ENCODE measurements around the gene C1orf21. TPM values are rescaled to one million over a fixed set of nuclear protein-coding genes. Genes with fewer than 3 reads are reported as not detected.

C1orf21 gene
- polyA plus RNA-seq, 1 donor (not counting 4 experiments of a cell fraction or from before 2014, with no cell fraction given) = 44.3 TPM

DNA sequence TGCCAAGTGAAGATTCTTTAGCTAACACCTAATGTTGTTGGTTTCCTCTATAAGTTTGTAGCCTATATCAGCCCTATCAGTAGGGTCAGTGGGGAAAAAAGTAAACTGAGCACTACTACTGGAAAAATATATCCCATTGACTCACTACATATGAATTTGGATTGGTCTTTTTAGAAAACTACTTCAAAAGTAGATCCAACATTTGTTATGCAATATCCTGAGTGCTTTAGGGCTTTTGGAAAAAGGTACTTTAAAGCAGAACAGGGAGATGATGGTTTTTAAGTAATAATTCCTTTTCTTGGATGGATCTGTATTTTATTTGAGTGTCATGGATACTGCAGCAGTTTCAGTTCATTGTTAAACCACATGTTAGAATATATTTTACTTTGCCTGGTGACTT lies 7.1 kb downstream of the C1orf21 start:
- Histone ChIP-seq H3K79me2 (ENCODE audit: control insufficient read depth, insufficient read depth, low read length) (peaks cover 84% of the 10 kb centered on the region), H3K36me3 (ENCODE audit: control insufficient read depth in 2 of 2, extremely low read depth in 1 of 2, insufficient read depth in 2 of 2, low read length in 2 of 2) (no peaks in the 10 kb centered on the region), H3K9me1 (ENCODE audit: control insufficient read depth, extremely low read depth, insufficient read depth, low read length) (no peaks in the 10 kb centered on the region), H3K9me3 (ENCODE audit: control insufficient read depth, low read depth, low read length) (no peaks in the 10 kb centered on the region), H3K4me3 (ENCODE audit: control insufficient read depth in 2 of 3, extremely low read depth in 1 of 3, insufficient read depth in 2 of 3, low read depth in 1 of 3, low read length in 3 of 3) (peak overlapping the region in 1 of 3 experiments; percentile 21), H3K27me3 (ENCODE audit: control insufficient read depth, extremely low read depth, insufficient read depth, low read length) (no peaks in the 10 kb centered on the region), H3K4me1 (ENCODE audit: control insufficient read depth, extremely low read depth, insufficient read depth, low read length) (peaks cover 59% of the 10 kb centered on the region), H2AFZ (ENCODE audit: control insufficient read depth, low read length) (no peak overlapping the region), H4K20me1 (ENCODE audit: control insufficient read depth, extremely low read depth, insufficient read depth, low read length) (no peaks in the 10 kb centered on the region), H3K27ac (ENCODE audit: control insufficient read depth, insufficient read depth, low read length) (peak overlapping the region; percentile 30), H3K9ac (ENCODE audit: control insufficient read depth, extremely low read depth, insufficient read depth, low read length) (no peak overlapping the region), H3K4me2 (ENCODE audit: control insufficient read depth, extremely low read depth, insufficient read depth, low read depth, low read length) (peak overlapping the region; percentile 46)
- dilution Hi-C loops (cut with MboI; ENCODE audit: extremely low pct_ligation_motif_present, low sequenced_read_pairs) = no loop called here
- FAIRE-seq = peak; percentile 51
- DNase-seq (ENCODE audit: low read depth, low spot score) = no peak
- no peak for TF ChIP-seq CTCF (optimal IDR thresholded peaks at IDR 0.05 in 1 of 3, IDR thresholded peaks at IDR 0.05 in 1 of 3, conservative IDR thresholded peaks at IDR 0.05 in 1 of 3; ENCODE audit: extremely low read depth in 1 of 3, insufficient read depth in 2 of 3, low read length in 3 of 3)
- no peak for TF ChIP-seq EZH2 (IDR thresholded peaks at IDR 0.05; ENCODE audit: low read length)

DNA sequence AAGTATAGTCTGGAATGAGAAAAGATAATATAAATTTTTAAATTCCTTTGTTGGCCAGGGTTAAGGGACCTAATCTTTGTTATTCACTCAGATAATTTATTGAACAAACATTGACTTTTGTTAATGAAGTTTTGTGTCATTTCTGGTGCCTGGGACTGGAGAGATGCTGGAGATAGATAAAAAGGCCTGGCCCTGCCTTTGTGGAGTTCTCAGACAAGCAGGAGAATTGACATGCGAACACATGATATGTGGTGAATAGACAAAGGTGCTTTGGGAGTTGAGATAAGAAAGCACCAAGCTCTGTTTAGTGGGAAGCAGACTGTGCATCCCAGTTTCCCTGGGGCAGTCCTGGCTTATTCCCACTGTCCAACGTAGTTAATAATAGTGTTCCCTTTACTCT lies 8.5 kb downstream of the C1orf21 start:
- dilution Hi-C loops (cut with MboI; ENCODE audit: extremely low pct_ligation_motif_present, low sequenced_read_pairs) = no loop called here
- Histone ChIP-seq H3K36me3 (ENCODE audit: control insufficient read depth in 2 of 2, extremely low read depth in 1 of 2, insufficient read depth in 2 of 2, low read length in 2 of 2) (no peaks in the 10 kb centered on the region), H3K27me3 (ENCODE audit: control insufficient read depth, extremely low read depth, insufficient read depth, low read length) (no peaks in the 10 kb centered on the region), H3K9me1 (ENCODE audit: control insufficient read depth, extremely low read depth, insufficient read depth, low read length) (no peaks in the 10 kb centered on the region), H3K9ac (ENCODE audit: control insufficient read depth, extremely low read depth, insufficient read depth, low read length) (no peak overlapping the region), H3K4me3 (ENCODE audit: control insufficient read depth in 2 of 3, extremely low read depth in 1 of 3, insufficient read depth in 2 of 3, low read depth in 1 of 3, low read length in 3 of 3) (no peak overlapping the region), H3K27ac (ENCODE audit: control insufficient read depth, insufficient read depth, low read length) (no peak overlapping the region), H3K4me1 (ENCODE audit: control insufficient read depth, extremely low read depth, insufficient read depth, low read length) (peaks cover 56% of the 10 kb centered on the region), H2AFZ (ENCODE audit: control insufficient read depth, low read length) (no peak overlapping the region), H3K79me2 (ENCODE audit: control insufficient read depth, insufficient read depth, low read length) (peaks cover 82% of the 10 kb centered on the region), H4K20me1 (ENCODE audit: control insufficient read depth, extremely low read depth, insufficient read depth, low read length) (no peaks in the 10 kb centered on the region), H3K9me3 (ENCODE audit: control insufficient read depth, low read depth, low read length) (no peaks in the 10 kb centered on the region), H3K4me2 (ENCODE audit: control insufficient read depth, extremely low read depth, insufficient read depth, low read depth, low read length) (no peak overlapping the region)
- DNase-seq (ENCODE audit: low read depth, low spot score) (no peak), FAIRE-seq (no peak)
- TF ChIP-seq EZH2 (IDR thresholded peaks at IDR 0.05; ENCODE audit: low read length) (no peak), CTCF (optimal IDR thresholded peaks at IDR 0.05 in 1 of 3, IDR thresholded peaks at IDR 0.05 in 1 of 3, conservative IDR thresholded peaks at IDR 0.05 in 1 of 3; ENCODE audit: extremely low read depth in 1 of 3, insufficient read depth in 2 of 3, low read length in 3 of 3) (no peak)
